Activated naive CD8-positive, alpha-beta T cell treated with anti-CD3 and anti-CD28 coated beads for 36 hours (primary cell): ENCODE data around the gene ARGLU1. TPM values are rescaled to one million over a fixed set of nuclear protein-coding genes. Genes with fewer than 3 reads are reported as not detected.

Source experiments
- DNase-seq: peaks from one replicate; pipeline ENCODE4 v3.0.0; 2021
- H3K27ac Mint-ChIP-seq: one replicate; pipeline ENCODE4 v1.8.0; 2022; ENCODE audit warnings: mild to moderate bottlenecking, moderate library complexity, mixed read lengths
- H3K27me3 Mint-ChIP-seq: one replicate; pipeline ENCODE4 v1.8.0; 2022; ENCODE audit warnings: mild to moderate bottlenecking, mixed read lengths
- H3K36me3 Mint-ChIP-seq: one replicate; pipeline ENCODE4 v1.8.0; 2021; ENCODE audit warnings: mild to moderate bottlenecking, mixed read lengths
- H3K4me1 Mint-ChIP-seq: one replicate; pipeline ENCODE4 v1.8.0; 2021; ENCODE audit warnings: mixed read lengths
- H3K4me3 Mint-ChIP-seq: one replicate; pipeline ENCODE4 v1.8.0; 2022; ENCODE audit warnings: mild to moderate bottlenecking, moderate library complexity, mixed read lengths
- H3K9me3 Mint-ChIP-seq: one replicate; pipeline ENCODE4 v1.8.0; 2022; ENCODE audit warnings: mixed read lengths
- total RNA-seq, 2 experiments: library from RNA; stranded (reverse); gene quantifications; one replicate each; pipeline ENCODE4 v1.2.3, GENCODE V29; 2021

ARGLU1 gene
- total RNA-seq, 2 experiments from 2014 or later: 65.3 to 72.7 TPM

GRCh38 chr13:106496072-106496997 is 71.6 kb downstream of the ARGLU1 start:
- H3K4me3 Mint-ChIP-seq: no peak overlapping the region
- DNase-seq: no peak
- H3K9me3 Mint-ChIP-seq: no peaks in the 10 kb centered on the region
- H3K27me3 Mint-ChIP-seq: peaks cover 79% of the 10 kb centered on the region
- H3K27ac Mint-ChIP-seq: no peak overlapping the region
- peaks cover 13% of the 10 kb centered on the region for H3K4me1 Mint-ChIP-seq
- H3K36me3 Mint-ChIP-seq: no peaks in the 10 kb centered on the region

DNA sequence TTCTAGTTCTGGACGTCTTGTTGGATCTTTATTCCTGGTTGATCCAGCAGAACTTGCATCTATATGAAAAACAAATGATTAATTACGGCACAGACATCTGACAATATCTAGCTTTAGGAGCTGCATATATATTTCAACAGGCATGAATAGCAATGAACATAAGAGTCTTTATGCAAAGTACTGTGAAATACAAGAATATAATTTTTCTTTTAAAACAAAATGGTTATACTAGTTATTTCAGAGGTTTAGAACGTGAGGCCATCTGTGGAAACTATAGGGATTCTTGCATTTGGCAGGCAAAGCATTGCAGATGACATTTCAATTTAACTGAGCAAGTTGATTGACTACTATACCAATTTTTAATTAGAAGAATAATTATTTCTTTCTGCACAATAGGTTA is 73.0 kb downstream of the ARGLU1 start:
- Mint-ChIP-seq H3K4me3 (no peak overlapping the region), H3K9me3 (no peaks in the 10 kb centered on the region), H3K4me1 (peaks cover 20% of the 10 kb centered on the region), H3K27ac (no peak overlapping the region), H3K36me3 (no peaks in the 10 kb centered on the region), H3K27me3 (peaks cover 81% of the 10 kb centered on the region)
- no peak for DNase-seq

DNA sequence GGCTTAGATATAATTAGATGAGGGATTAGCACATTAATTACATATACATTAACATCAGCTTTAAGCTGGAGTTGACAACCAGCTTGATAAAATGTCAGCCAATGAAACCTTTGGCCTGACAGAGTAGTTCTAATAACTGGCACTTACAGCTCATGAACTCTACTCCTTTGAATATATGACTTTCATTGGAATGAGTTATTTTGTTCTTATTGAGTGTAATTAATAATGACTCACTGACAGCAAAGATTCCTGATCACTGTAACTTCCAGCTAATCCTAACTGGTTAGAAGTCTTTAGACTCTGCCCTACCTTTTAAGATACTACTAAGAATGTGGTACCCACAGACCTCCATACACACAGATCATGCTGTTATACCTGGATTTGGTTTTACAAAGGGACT is 73.4 kb downstream of the ARGLU1 start:
- no peak overlapping the region for H3K27ac Mint-ChIP-seq
- no peaks in the 10 kb centered on the region for H3K36me3 Mint-ChIP-seq
- DNase-seq: no peak
- no peak overlapping the region for H3K4me3 Mint-ChIP-seq
- H3K27me3 Mint-ChIP-seq: peaks cover 81% of the 10 kb centered on the region
- H3K4me1 Mint-ChIP-seq: peaks cover 18% of the 10 kb centered on the region
- no peaks in the 10 kb centered on the region for H3K9me3 Mint-ChIP-seq

DNA sequence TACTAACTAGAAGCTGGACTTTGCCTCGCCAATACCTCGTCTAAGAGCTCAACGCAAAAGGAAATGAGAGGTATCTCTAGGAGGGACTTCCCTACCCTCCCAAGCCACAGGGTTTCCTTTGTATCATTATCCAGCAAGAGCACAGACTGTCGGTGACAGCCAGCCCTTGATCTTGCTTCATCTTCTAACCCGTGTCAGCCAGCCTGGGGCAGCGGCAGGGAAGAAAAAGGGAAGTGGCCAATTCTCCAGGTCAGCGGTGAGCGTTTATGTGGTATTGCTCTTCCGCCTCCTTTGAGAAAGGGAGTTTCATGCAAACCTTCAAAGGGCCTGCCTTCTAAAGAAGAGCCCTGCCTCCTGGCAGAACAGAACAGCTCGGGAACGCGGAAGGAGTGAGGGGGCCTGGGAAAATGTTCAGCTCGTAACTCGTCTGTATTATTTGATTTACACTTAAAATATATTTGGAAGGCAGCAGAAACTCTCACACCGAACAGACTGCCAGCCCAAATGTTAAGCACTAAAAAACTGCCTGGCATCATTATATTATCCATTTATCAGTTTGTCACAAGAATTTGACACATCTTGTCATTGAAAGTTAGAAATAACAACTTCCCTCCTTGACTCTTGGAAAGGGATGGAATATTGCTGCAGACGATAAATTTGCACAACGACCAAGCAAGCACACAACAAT is 74.3 kb downstream of the ARGLU1 start:
- no peaks in the 10 kb centered on the region for H3K9me3 Mint-ChIP-seq
- no peaks in the 10 kb centered on the region for H3K36me3 Mint-ChIP-seq
- peaks cover 18% of the 10 kb centered on the region for H3K4me1 Mint-ChIP-seq
- no peak overlapping the region for H3K4me3 Mint-ChIP-seq
- DNase-seq: no peak
- H3K27ac Mint-ChIP-seq: no peak overlapping the region
- peaks cover 87% of the 10 kb centered on the region for H3K27me3 Mint-ChIP-seq

DNA sequence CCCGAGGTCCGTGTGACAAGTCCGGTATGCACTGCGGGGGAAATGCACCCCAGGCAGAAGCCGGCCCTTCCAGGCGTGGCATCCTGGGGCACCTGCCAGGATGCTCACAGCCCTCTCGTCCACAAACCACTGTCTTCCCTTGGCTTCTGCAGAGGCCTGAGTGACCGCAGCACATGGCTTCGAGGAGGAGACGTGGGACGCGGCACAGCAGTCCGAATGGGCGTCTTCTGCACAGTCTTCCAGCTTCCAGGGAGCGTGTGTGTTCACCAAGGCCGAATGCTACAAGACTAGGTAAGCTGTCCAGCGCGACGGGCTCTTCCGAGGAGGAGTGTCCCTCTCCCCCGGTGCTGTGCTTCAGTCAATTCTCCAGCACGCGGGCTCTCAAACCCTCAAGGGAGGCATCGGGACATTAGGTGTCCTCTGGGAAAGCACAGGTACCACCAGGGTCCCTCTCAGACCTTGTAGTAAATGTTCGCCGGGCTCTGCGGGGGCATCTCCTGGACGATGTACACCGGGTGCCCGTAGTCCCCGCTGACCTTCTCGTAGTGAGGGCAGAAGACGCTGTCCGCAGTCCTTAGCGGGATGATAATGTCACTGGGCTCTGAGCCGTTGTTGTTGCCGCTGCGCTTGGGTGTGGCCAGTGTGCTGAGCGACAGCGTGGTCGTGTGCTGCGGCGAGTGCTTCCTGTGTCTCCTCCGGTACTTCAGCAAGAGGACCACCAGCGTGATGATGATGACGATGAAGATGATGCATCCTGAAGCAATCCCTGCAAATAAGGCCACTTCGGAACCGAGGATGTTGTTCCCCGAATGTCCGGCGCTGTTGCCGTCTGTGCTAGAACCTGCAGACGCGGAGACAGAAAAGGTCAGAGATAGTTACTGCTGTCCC is 75.1 kb downstream of the ARGLU1 start:
- H3K4me3 Mint-ChIP-seq: no peak overlapping the region
- H3K27me3 Mint-ChIP-seq: peaks cover 83% of the 10 kb centered on the region

DNA sequence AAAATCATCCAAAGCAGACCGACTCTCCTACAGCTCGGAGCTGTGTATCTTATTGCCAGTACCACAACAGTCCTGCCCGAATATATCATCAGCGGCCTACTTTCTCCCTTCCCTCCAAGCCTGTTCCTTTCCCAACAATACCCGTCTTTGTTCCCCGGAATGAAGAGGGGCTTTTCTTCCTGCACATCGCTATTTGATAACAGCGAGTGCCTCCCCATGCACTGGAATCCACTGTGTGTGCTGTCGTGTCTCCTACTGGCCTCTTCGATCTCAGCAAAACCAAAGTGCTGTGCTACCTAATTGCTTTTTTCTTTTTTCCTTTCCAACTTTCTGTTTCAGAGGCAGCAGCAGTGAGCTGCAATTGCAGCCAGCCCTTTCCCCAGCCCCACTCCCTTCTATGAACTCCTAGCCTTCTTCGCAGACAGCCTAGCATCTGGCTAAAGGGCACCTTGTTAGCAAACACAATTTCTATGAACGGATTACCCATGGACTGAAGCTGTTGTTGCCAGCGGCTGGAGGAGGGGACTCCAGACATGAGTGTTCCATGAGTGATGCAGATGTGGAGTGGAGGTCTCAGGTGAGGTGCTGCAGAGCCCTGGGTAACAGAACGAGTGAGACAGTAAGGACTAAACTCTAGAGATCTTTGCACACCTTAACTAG is 75.9 kb downstream of the ARGLU1 start:
- H3K9me3 Mint-ChIP-seq: no peaks in the 10 kb centered on the region
- H3K36me3 Mint-ChIP-seq: no peaks in the 10 kb centered on the region
- no peak for DNase-seq
- no peak overlapping the region for H3K27ac Mint-ChIP-seq
- peaks cover 84% of the 10 kb centered on the region for H3K27me3 Mint-ChIP-seq
- no peak overlapping the region for H3K4me3 Mint-ChIP-seq
- peaks cover 18% of the 10 kb centered on the region for H3K4me1 Mint-ChIP-seq

More for the DNA sequence above, 75.1 kb downstream of the ARGLU1 start:
- no peak overlapping the region for H3K27ac Mint-ChIP-seq
- no peaks in the 10 kb centered on the region for H3K36me3 Mint-ChIP-seq
- H3K4me1 Mint-ChIP-seq: peaks cover 18% of the 10 kb centered on the region
- H3K9me3 Mint-ChIP-seq: no peaks in the 10 kb centered on the region
- DNase-seq: no peak

Other genes starting within 250 kb of the ARGLU1 start
- under 1 TPM; 0.06 to 0.08 TPM for gene EFNB2, start 32.5 kb downstream of the ARGLU1 start, total RNA-seq